Ascending aorta (tissue), 2 donors: ENCODE data around the gene USP4. TPM values are rescaled to one million over a fixed set of nuclear protein-coding genes. Genes with fewer than 3 reads are reported as not detected.

Source experiments
- DNase-seq, 2 donors: peaks; one replicate each; pipeline ENCODE4 v3.0.0-alpha.2; 2019; ENCODE audit warnings: low spot score in 2 of 2
- H3K27ac ChIP-seq, 2 donors: fragments of 200-600 bp; sonication (generic); one replicate each; pipeline ENCODE4 v1.5.1; 2016 to 2017; ENCODE audit warnings: mild to moderate bottlenecking in 1 of 2
- H3K27me3 ChIP-seq: fragments of 200-600 bp; sonication (generic); one replicate; pipeline ENCODE4 v1.5.1; 2017
- H3K36me3 ChIP-seq, 2 donors: fragments of 200-600 bp; sonication (generic); one replicate each; pipeline ENCODE4 v1.5.1; 2016
- H3K4me1 ChIP-seq, 2 donors: fragments of 200-600 bp; sonication (generic); one replicate each; pipeline ENCODE4 v1.5.1; 2016 to 2017; ENCODE audit warnings: mild to moderate bottlenecking in 1 of 2
- H3K4me3 ChIP-seq, 2 donors: fragments of 200-600 bp; sonication (generic); one replicate each; pipeline ENCODE4 v1.5.1; 2016 to 2017; ENCODE audit warnings: mild to moderate bottlenecking in 1 of 2
- H3K9me3 ChIP-seq, 2 donors: fragments of 200-600 bp; sonication (generic); one replicate each; pipeline ENCODE4 v1.5.1; 2016
- intact Hi-C: fragments of 100-400 bp; cut with DNase I; formaldehyde crosslinking; loops from one replicate; pipeline ENCODE4 v1.15.1; 2023
- total RNA-seq: library from RNA; depleted of rRNA; stranded (reverse); fragments of >200 nt; gene quantifications from one replicate; pipeline ENCODE4 v1.1.0, GENCODE V29; 2016
- TF ChIP-seq, protein P1 (sequence below), 3 experiments: fragments of 200-600 bp in 2 of 3; fragments of 450-650 bp in 1 of 3; sonication (generic) in 2 of 3; IDR thresholded peaks; one replicate each; pipeline ENCODE4 v1.5.1; 2016 to 2019; ENCODE audit warnings: antibody characterized with exemption in 3 of 3, mild to moderate bottlenecking in 1 of 3, moderate library complexity in 1 of 3

The USP4 gene, protein sequence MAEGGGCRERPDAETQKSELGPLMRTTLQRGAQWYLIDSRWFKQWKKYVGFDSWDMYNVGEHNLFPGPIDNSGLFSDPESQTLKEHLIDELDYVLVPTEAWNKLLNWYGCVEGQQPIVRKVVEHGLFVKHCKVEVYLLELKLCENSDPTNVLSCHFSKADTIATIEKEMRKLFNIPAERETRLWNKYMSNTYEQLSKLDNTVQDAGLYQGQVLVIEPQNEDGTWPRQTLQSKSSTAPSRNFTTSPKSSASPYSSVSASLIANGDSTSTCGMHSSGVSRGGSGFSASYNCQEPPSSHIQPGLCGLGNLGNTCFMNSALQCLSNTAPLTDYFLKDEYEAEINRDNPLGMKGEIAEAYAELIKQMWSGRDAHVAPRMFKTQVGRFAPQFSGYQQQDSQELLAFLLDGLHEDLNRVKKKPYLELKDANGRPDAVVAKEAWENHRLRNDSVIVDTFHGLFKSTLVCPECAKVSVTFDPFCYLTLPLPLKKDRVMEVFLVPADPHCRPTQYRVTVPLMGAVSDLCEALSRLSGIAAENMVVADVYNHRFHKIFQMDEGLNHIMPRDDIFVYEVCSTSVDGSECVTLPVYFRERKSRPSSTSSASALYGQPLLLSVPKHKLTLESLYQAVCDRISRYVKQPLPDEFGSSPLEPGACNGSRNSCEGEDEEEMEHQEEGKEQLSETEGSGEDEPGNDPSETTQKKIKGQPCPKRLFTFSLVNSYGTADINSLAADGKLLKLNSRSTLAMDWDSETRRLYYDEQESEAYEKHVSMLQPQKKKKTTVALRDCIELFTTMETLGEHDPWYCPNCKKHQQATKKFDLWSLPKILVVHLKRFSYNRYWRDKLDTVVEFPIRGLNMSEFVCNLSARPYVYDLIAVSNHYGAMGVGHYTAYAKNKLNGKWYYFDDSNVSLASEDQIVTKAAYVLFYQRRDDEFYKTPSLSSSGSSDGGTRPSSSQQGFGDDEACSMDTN
- 94.7 TPM for total RNA-seq

DNA sequence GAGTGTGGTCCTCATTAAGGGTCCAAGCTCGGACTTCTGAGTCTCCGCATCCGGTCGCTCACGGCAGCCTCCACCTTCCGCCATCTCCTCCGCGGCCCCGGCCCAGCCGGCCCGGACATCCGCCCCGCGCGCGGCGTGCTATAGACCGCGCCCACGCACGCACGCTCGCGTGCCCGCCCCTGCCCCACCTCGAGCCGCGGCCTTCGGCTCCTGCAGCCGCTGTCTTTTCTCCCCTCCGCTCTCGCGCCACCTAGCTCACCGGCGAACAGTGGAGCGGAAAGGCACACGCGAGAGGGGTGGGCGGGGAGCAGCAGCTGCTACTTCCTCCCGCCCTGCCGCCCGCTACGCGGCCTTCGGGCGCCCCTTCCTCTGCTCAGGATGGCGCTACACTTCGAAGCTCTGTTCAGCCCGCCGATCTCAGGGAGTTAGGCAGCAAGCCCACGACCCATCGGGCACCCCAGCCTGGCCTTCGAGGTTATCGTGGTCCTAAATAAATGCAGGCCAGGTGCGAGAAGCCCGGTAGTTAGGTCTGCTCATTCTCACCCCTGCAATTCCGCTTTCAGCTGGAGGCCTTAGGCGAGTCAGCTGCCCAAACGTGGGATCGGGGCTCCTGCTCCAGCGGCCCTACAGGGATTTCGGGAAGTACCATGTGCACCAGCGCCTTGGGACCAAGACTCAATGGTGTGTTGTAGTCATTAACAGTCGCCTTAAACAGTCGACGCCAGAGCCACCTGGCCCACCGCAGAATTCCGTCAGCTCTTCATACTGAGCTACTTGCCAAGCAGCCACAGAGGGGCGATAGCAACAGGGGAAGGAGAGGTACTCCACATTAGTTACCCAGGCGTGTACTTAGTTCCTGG is at the start of gene USP4:
Gene USP4 (minus strand): TSS at position 113 of the 860 bp plus-strand sequence. CDS start 29 bp downstream, at position 84.
- peak; percentile 63 to 94 for DNase-seq
- Histone ChIP-seq H3K4me3 (peak within 1 kb of the TSS; percentile 75 to 85), H3K36me3 (peaks cover 7 to 12% of the 10 kb centered on the region in 2 donors), H3K27ac (peak within 1 kb of the TSS; percentile 93 to 98), H3K27me3 (no peaks in the 10 kb centered on the region), H3K9me3 (no peaks in the 10 kb centered on the region), H3K4me1 (peaks cover 4 to 17% of the 10 kb centered on the region in 2 donors)
- TF ChIP-seq, protein P1, sequence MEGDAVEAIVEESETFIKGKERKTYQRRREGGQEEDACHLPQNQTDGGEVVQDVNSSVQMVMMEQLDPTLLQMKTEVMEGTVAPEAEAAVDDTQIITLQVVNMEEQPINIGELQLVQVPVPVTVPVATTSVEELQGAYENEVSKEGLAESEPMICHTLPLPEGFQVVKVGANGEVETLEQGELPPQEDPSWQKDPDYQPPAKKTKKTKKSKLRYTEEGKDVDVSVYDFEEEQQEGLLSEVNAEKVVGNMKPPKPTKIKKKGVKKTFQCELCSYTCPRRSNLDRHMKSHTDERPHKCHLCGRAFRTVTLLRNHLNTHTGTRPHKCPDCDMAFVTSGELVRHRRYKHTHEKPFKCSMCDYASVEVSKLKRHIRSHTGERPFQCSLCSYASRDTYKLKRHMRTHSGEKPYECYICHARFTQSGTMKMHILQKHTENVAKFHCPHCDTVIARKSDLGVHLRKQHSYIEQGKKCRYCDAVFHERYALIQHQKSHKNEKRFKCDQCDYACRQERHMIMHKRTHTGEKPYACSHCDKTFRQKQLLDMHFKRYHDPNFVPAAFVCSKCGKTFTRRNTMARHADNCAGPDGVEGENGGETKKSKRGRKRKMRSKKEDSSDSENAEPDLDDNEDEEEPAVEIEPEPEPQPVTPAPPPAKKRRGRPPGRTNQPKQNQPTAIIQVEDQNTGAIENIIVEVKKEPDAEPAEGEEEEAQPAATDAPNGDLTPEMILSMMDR (IDR thresholded peaks at IDR 0.05), result peak; percentile 35 to 47 (median 47)
- intact Hi-C loops, result loop anchor here (1.0 to 5.0 kb wide), 3 partner anchors 17 to 109 kb away; partner anchors contain the start of genes RHOA and TCTA

DNA sequence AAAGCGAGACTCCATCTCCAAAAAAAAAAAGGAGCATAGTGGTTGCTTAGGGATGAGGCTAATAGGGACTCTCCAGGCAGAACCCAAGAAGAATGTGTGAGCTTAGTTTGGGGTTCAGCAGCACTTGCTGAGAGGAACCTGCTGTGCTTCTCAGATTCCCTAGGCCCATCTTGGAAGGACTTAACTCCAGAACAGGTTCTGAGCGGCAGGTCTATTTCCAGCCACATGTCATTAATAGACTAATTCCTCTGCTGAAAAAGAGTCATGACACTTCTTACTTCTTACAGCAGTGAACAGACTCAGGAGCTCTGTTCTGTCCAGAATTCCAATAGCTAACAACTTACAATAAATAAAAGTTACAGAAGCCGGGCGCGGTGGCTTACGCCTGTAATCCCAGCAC is 49.4 kb upstream of the USP4 start:
- intact Hi-C loops, result no loop called here
- H3K27me3 ChIP-seq, result no peaks in the 10 kb centered on the region
- peaks cover 0 to 17% of the 10 kb centered on the region in 2 donors for H3K4me1 ChIP-seq
- H3K4me3 ChIP-seq, result no peak overlapping the region
- DNase-seq, result no peak
- H3K9me3 ChIP-seq, result no peaks in the 10 kb centered on the region
- TF ChIP-seq, protein P1 (IDR thresholded peaks at IDR 0.05), result no peak
- H3K36me3 ChIP-seq, result peaks cover 0 to 4% of the 10 kb centered on the region in 2 donors
- no peak overlapping the region for H3K27ac ChIP-seq

DNA sequence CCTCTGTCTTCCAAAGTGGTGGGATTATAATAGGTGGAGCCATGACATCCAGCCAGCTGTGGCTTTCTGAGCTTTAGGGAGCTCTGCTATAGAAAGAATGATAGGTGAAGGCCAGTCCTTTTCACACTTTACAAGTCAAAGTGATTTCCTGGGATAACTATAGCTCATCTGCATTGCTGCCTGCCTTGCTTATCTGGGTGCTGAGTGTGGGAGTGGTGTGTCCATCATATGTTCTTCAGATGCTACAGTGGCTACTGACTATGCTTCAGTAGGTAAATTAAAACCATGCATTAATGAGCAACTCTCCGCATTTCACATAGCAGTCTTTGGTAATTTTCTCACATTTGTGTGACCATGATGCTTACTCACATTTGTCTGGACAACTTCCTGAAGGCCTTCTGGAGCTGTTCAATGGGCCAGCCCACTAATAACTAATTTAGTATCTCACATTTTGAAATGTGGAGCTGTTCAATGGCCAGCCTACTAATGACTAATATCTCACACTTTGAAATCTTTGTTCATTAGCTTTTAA is 48.5 kb upstream of the USP4 start:
- Histone ChIP-seq H3K4me1 (peaks cover 0 to 20% of the 10 kb centered on the region in 2 donors), H3K27me3 (no peaks in the 10 kb centered on the region), H3K4me3 (no peak overlapping the region), H3K36me3 (no peaks in the 10 kb centered on the region), H3K9me3 (no peaks in the 10 kb centered on the region), H3K27ac (no peak overlapping the region)
- DNase-seq, result no peak
- intact Hi-C loops, result no loop called here
- TF ChIP-seq, protein P1 (IDR thresholded peaks at IDR 0.05), result no peak

DNA sequence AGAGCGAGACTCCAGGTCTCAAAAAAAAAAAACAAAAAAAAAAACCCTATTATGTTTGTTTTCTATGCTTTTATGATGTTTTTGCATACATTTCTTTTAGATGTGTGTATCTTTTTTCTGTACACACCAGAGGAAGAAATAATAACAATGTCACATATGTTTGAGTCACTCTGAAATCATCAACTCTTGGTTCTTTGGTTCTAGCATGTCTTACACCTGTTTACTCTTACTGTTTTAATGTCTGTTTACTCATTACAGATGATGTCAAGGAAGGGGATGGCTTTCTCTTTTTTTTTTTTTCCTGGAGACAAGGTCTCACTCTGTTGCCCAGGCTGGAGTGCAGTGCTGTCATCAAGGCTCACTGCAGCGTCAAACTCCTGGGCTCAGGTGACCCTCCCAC is 47.9 kb upstream of the USP4 start:
- Histone ChIP-seq H3K36me3 (no peaks in the 10 kb centered on the region), H3K9me3 (no peaks in the 10 kb centered on the region), H3K27ac (no peak overlapping the region), H3K4me3 (no peak overlapping the region), H3K27me3 (no peaks in the 10 kb centered on the region), H3K4me1 (peaks cover 0 to 21% of the 10 kb centered on the region in 2 donors)
- intact Hi-C loops, result no loop called here
- no peak for DNase-seq
- TF ChIP-seq, protein P1 (IDR thresholded peaks at IDR 0.05), result no peak
